GM18511 (cell line): ENCODE data around the gene CRYBB1.
A peak's percentile ranks its signal among the peaks of the same experiment; 100 is the strongest.
"Not testable (repeated sequence)": the region's sequence is repeated elsewhere in the genome, so short reads cannot be mapped to it uniquely, and the experiment has no call there.

Experiments used
- ATAC-seq: cut with Tn5 transposase; IDR thresholded peaks from one replicate; pipeline ENCODE4 v1.9.1; 2021; ENCODE audit warnings: mild to moderate bottlenecking, moderate library complexity; ENCODE audit not compliant: unreplicated experiment

The CRYBB1 gene

GRCh38 chr22:26642465-26643417 lies 24.9 kb upstream of the CRYBB1 start:
- no peak for ATAC-seq

GRCh38 chr22:26636296-26636695 lies 18.5 kb upstream of the CRYBB1 start:
- no peak for ATAC-seq

DNA sequence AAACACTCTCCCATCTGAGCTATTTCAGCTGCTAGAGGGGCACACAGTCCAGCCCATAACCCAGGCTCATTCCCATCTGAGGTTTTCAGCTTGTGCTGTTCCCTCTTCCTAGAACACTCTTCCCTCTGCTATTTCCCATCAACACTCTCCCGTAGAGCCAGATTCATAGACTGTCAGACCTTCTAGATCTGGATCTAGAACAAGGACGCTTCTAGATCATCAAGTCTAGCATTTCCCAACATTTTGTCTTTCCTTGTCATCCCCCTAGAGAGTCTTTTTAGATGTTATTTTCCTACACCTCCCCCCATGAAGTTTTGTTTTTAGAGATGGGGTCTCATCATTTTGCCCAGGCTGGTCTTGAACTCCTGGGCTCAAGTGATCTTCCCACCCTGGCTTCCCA lies 17.3 kb upstream of the CRYBB1 start:
- no peak for ATAC-seq

DNA sequence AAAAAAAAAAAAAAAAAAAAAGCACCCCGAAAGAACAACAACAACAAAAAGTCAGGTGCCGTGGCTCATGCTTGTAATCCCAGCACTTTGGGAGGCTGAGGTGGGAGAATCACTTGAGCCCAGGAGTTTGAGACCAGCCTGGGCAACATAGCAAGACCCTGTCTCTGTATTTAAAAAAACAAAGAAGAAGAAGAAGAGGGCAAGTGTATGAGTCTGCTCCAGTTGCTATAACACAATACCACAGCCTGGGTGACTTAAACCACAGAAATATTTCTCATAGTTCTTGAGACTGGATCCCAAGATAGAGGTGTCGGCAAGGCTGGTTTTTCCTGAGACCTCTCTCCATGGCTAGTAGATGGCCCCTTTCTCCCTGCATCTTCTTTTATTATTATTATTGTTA lies 16.4 kb upstream of the CRYBB1 start:
- no peak for ATAC-seq

- ATAC-seq: no peak
Measured at GRCh38 chr22:26632422-26633155, 14.8 kb upstream of the CRYBB1 start.

DNA sequence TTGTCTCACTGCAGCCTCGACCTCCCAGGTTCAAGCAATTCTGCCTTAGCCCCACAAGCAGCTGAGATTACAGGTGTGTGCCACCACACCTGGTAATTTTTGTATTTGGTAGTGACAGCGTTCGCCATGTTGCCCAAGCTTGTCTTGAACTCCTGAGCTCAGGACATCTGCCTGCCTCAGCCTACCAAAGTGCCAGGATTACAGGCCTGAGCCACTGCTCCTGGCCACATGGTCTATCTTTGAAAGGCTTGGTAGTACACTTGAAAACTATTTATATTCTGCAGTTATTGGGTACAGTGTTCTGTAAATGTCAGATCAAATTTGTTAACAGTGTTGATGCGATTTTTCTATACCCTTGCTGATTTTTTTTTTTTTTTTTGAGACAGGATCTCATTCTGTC lies 13.5 kb upstream of the CRYBB1 start:
- ATAC-seq: no peak

- ATAC-seq: no peak
Measured at GRCh38 chr22:26629988-26630761, 12.3 kb upstream of the CRYBB1 start.

DNA sequence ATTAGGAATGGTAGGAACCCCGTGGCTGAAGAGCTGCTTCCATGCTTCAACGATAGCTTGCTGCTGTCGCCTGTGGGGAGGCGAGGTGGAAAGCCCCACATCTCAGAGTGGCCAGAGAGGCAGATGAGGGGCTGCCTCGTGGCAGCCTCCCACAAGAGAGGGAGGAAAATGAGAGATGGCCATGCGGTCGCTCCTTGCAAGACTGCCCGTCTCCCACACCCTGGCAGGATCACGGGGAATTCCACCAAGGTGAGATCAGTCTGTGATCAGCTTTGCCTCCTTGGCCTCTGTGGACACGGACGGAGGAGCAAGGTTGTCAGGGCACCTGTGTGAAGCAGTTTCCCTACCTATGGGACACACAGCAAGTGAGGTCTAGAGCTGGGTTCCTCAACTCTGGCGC lies 7.0 kb upstream of the CRYBB1 start:
- ATAC-seq: no peak

- no peak for ATAC-seq
Measured at GRCh38 chr22:26623984-26624383, 6.2 kb upstream of the CRYBB1 start.

GRCh38 chr22:26621663-26622062 lies 3.8 kb upstream of the CRYBB1 start, which contains the start of gene CRYBA4:
CRYBA4 (plus strand) TSS chr22:26621963; CDS start chr22:26622597, 634 bp downstream.
- no peak for ATAC-seq

DNA sequence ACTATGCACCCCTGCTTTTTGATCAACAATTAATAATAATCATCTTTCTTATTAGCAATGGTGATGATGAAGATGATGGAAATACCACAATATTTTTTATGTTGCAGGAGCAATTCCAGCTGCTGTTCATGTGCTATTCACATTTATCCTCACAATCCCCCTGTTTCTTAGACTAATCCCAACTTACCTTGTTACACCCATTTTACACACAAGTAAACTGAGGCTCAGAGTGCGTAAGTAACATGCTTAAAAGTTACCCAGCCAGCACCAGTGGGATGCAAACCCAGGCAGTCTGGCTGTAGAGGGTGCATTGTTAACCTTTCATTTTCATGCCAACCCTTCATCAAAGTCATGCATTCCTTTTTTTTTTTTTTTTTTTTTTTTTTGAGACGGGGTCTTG lies 2.4 kb upstream of the CRYBB1 start:
- no peak for ATAC-seq

DNA sequence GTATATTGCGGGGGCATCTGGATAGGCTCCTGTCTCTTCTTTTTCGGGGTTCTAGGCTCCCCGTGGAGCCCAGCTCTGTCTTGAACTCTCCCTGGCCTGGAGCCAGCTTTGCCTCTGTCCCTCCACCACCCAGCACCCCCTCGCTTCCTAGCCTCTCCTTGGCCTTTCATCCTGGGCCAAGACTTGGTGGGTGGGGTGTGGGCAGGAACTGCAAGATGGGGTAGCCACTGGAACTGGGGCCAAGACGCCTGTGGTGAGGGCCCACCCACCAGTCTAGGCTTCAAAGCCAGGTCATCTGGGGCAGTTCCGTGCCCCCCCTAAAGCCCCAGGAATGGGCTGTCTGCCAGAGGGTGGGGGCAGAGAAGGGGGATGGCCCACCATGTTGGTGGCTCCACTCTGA lies 1.7 kb upstream of the CRYBB1 start:
- no peak for ATAC-seq

DNA sequence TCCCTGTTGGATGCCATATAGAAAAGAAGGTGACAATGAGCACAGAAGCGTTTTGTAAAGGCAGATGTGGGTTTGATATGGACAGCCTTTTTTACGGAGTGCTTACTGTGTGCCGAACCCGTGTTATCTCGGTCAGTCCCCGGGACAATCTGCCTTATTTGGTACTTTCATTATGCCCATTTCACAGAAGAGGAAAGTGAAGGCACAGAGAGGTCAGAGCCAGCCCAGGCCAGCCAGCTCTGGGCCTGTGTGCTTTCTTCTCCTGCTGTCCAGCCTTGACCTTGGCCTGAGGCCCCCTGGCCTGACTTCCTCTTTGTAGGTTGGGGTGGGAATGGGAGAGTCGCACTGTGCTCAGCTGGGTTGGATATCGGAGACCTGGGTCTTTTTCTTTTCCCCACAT lies 628 bp upstream of the CRYBB1 start:
- no peak for ATAC-seq

DNA sequence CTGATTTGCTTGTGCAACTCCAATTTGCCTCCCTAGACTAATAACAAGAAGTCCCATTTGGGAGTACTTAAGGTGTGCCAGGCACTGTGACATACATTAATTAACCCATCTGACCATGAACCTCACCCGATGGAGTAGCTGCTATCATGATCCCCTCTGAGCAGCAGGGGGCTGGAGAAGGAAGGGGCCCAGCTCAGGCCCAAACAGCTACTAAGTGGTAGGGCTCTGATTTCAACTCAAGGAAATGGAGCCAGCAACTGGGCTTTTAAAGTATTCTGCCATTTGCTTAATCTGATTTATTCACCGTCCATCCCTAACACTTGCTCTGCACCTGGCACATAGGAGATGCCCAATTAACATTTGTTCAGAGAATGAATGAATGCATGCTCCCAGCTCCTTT lies 1.2 kb downstream of the CRYBB1 start:
- no peak for ATAC-seq

GRCh38 chr22:26615830-26616435 lies 1.9 kb downstream of the CRYBB1 start:
- no peak for ATAC-seq

GRCh38 chr22:26615149-26615548 lies 2.7 kb downstream of the CRYBB1 start:
- ATAC-seq: peak; percentile 62

DNA sequence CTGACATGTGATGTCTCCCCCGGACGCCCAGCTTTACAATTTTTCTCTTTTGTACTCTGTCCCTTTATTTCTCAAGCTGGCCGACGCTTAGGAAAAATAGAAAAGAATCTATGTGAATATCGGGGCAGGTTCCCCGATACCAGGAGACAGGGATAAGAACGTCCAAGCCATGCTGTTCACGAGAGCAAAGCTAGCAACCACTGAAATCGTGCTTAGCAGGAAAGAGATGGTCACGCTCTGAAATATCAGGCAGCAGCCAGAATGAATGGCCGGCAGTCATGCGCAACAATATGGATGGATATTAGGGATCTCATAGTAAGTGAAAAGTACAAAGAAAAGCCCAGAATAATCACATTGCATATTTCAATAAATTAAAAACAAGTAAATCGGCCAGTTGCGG lies 3.5 kb downstream of the CRYBB1 start:
- ATAC-seq: no peak

- not testable (repeated sequence) for ATAC-seq
Measured at GRCh38 chr22:26613753-26614152, 4.1 kb downstream of the CRYBB1 start.

DNA sequence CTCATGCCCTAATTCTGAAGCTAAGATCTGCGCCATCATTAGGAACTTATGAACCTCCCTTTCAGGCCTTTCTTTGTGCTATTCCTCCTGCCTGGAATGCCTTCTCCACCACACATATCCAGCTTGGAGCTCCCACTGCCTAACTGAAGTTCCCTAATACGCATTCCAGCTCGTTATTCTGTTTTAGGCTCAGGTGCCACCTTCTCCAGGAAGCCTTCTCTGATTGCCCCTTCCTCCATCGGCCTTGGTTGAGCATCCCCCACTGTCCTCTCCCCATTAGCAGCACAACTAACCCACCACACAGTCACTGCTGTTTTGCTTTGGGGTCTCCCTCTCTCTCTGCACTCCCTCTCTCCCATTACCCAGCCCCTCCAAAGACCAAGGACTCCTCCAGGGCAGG lies 5.2 kb downstream of the CRYBB1 start:
- no peak for ATAC-seq

GRCh38 chr22:26610996-26611395 lies 6.8 kb downstream of the CRYBB1 start:
- no peak for ATAC-seq
